Activated naive CD4-positive, alpha-beta T cell treated with anti-CD3 and anti-CD28 coated beads, Interleukin-2, amount 50 U/mL, for 16 hours (primary cell): ENCODE data around the gene PTPRJ.

Source experiments
- DNase-seq: peaks from one replicate; pipeline ENCODE4 v3.0.0-alpha.2; 2020

PTPRJ gene

DNA sequence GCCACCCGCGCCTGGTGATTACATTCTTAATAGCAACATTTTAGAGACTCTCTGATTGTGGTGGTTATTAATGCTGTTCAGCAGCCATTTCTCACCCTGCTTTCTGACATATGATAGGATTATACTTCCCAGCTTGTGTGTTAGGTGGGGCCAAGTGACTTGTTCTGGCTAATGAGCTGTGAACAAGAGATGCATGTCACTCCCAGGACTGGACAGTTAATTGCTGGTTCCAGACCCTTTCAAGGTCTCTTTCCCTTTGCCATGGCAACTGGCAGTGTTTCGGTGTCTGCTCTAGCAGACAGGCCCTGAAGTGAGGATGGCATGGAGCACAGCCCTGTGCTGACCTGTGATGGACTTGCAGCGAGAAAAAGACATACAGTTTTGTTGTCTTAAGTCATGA lies 8.9 kb upstream of the PTPRJ start:
- DNase-seq, result no peak

DNA sequence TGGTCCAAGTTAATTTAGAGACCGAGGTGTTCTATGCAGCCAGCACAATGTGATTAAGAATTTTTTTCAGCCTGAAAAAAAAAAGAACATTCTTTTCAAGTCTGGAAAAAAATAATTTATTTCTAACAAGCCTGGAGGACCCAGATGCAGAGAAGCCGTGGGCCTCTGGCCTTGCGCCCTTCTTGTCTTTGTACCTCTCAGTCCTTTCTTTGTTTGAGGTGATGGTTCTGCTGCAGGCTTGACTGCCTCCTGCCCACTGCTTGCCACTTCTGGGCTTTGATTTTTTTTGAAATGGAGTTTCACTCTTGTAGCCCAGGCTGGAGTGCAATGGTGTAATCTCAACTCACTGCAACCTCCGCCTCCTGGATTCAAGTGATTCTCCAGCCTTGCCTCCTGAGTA lies 7.2 kb upstream of the PTPRJ start:
- DNase-seq, result no peak

DNA sequence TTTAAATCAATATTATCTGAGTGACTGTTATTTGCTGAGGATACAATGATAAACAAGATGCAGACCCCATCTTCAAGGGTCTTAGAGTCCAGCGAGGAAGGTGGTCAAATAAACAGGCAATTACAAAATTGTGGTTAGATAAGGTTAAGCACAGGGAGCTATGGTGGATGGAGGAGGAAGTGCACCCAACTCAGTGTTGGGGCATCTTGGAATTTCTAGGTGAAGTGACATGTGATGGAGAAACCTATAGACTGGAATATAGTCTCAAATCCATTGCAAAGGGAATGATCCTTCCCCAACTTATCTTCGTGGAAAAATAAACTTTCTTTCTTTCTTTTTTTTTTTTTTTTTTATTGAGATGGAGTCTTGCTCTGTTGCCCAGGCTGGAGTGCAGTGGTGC lies 3.4 kb upstream of the PTPRJ start:
- DNase-seq, result no peak

DNA sequence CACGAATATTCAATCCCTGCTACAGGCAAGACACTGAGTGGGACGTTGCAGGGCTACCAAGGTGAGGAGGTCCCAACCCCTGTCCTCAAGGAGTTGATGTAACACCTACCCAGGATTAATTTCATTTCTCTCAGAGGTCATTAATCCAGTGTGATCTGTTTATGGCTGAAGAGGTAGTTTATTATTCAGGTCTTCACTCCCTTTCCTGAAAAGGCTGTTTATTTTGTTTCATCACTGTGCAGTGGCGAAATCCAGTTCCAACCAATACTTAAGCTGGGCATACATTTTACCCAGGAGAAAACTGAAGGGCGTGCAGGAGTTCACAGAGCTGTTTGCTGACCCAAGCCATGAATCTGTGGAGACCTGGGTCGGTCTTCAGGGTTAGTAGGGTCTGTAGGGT lies 2.7 kb upstream of the PTPRJ start:
- DNase-seq, result no peak

DNA sequence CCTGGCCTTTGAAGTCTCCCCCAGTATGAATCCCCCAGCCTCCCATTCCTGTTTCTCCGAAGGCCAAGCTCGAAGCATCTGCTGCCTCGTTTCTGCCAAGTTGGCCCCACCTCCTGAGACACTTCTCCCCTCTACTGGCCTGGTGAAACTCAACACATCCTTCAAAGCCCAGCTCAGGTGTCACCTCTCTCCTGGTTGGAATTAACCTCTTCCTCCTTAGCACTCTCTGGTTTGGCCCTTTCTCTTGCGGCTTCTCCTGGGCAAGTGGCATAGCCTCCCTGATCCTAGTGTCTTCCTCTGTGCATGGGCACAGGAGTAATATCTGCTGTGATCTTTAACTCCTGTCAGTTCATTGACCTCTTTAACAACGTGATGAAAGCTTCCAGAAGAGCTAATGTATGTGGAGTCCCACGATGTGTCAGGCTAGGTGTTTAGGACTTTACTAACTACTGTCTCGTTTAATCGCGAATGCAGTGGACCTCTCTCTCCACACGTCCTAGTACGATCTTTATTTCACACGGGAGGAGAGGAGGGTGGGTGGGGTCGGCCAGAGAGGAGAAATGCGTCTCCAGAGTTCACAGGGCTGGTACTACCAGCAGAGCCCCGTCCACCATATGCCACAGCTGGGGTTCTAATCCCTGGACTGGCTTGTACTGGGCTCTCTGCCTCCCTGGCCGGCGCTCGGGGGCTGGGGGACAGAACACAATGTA lies 826 bp upstream of the PTPRJ start:
- no peak for DNase-seq

DNA sequence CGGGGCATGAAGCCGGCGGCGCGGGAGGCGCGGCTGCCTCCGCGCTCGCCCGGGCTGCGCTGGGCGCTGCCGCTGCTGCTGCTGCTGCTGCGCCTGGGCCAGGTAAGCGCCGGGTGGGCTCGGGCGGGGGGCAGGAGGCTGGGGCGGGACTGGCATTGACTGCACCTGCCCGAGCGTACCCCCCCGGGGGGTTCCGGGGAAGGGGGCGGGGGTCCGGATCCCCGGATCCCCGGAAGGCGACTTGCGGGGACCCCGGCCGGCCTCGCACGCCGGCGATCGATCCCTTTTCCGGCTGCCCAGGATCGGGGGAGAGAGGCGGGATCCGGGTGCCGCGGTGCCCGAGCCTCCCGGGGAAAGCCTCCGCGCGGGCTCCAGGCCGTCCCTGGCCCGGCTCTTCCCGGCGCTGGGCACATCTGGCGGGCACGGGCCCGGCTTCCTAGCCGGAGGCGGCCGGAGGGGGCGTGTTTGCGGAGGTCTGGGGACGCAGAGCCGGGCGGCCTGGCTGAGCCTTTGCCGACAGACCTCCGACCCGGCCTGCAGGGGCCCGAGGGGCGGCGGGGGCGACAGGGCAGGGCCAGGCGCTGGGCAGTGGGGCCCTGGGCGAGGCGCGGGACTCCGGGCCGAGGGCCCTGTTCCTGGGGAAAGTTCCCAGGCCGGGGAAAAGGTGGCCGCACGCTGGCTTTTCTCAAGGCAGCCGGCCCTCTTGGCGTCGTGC lies 705 bp downstream of the PTPRJ start:
- peak; percentile 29 for DNase-seq

DNA sequence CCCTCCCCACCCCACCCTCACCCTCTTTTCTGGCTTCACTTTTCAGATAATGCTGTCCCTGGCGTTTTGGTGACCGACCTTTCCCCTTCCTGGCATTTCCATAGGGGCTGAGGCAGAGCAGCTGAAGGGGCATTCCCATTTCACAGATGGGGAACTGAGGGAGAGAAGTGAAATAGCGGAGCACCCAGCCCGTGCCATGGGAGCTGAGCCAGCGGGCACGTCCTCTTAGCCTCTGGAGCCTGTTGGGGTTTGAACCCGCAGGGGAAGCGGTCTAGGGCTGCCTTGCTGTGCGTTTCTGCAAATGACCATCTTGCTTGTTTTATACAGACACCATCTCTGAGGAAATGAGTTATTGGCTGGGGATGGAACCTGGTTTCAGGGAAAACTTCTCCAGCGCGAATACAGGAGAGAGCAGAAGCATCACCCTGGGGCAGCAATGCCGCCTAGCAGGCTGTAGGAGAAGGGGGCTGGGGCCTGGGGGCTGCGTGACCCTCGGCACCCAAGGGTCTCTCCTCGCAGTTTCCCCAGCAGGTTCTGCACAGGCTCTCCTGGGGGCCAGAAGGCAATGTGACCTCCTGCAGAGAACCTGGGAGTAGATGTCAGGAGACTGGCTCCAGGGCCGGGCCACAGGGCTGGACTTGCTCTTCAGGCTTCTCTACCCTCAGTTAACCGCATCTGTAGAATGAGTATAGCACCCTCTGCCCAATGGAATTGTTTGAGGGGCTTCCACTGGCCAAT lies 1.5 kb downstream of the PTPRJ start:
- no peak for DNase-seq

DNA sequence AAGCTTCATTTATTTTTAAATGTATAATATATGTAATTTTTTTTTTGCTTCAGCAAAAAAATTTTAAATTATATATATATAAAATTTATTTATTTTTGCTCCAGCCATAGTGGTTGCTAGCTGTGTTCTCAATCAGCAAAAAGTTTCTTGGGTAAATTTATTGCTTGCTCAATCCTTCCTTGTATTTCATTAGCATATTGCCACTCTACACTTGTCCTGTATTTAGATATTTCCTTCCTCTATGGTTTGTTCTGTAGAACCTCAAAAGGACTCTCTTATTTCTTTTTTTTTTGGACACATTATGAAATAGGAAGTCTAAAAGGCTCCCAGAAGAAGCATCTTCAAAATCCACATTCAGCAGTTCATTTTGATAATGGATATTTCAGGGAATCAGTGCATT lies 2.3 kb downstream of the PTPRJ start:
- no peak for DNase-seq

DNA sequence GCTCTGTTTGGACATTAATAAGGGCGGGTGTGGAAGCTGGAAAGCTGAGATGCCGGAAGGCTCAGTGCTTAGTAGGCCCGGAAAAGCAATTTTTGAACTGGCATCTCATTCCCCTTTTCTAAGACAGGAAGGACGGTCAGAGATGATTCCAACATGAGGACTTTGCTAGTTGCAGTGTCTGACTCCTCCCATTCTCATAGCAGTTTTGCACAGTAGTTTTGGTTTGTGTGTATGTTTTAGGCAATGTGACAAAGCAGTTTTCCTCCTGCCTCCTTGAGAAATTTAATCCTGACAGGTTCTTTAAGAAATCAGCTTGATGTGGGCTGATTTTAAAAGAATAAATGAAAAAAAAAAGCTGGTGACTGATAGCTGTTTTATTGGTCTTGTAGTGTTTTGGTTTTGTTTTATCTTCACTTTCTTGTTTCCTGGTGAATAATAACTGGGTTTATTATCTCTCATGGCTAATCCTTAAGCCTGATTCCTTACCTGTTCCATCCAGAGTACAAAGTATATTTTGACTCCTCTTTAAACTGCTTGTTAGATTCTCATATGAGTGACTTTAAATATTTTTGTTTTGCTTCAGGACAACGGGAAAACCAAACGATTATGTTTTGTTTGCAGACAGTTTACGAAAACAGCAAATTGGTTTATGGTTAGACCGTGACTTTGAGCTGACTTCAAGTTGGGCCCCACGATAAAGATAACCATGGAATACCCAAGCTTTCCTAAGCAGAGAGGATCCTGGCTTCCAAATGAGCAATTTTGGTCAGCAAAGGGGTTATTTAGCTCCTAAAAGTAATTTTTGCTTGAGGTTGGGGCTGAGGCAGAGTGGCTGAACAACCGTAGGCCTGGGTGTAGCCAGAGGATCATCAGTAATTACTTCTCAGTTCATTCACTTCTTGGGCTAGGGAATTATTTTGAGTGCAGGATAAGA lies 3.4 kb downstream of the PTPRJ start:
- no peak for DNase-seq

DNA sequence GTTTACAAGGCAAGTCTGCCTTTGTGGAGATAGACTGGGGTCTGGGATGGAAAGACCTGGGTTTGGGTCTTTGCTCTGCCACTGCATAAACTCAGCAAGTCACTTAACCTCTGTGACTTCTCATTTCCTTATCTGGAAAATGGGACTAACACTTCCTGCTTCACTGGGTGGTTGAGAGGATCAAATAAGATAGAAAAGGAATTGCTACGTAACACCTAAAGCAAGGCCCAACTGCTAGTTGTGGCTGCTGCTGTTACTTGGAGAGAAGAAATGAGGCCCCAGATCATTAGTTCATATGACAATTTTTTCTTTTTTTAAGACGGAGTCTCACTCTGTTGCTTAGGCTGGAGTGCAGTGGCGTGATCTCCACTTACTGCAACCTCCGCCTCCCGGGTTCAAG lies 5.9 kb downstream of the PTPRJ start:
- no peak for DNase-seq

DNA sequence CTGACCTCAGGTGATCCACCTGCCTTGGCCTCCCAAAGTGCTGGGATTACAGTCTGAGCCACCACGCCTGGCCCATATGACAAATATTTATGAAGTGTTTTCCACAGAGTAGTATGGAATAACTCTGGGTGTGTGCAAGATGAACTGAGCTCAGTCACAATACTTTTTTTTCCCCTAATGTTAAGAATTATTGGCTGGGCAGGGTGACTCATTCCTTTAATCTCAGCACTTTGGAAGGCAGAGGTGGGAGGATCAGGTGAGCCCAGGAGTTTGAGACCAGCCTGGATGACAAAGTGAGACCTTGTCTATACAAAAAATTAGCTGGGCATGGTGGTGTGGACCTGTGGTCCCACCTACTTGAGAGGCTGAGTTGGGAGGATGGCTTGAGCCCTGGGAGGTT lies 6.4 kb downstream of the PTPRJ start:
- no peak for DNase-seq

DNA sequence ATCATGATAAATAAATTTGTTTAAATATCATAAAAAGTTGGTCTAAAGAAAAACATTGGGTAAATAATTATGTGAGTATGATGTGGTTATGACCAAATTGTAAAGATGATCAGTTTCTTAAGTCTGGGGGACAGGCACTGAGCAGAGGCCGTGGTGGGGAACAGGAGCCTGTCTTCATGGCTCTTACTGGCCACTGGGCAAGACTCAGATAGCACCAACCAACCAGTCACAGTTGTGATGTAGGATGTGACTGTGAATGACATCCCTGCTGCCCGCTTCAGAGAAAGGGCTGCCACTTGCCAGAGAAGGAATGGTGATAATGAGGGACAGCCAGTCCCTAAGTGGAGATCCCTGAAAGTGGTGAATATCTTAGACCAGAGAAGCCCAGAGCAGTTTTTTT lies 7.0 kb downstream of the PTPRJ start:
- no peak for DNase-seq

DNA sequence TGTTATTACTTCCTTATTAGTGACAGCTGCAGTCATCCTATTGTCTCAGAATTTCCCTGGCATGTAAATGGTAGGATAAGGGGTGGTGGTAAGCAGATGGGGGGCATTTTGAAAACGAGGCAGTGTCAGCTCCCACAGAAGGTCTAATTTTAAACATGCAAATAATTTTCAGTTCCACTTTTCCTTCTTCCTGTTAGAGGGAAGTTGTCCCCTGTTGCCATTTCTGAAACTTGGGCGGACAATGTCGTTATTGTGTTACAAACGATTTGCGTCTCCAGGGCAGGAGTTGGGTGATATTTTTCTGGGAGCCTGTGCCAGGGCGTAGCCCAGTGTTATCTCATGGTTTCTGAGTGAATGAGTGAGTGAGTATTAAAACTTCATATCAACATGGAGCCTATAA lies 7.4 kb downstream of the PTPRJ start:
- no peak for DNase-seq

DNA sequence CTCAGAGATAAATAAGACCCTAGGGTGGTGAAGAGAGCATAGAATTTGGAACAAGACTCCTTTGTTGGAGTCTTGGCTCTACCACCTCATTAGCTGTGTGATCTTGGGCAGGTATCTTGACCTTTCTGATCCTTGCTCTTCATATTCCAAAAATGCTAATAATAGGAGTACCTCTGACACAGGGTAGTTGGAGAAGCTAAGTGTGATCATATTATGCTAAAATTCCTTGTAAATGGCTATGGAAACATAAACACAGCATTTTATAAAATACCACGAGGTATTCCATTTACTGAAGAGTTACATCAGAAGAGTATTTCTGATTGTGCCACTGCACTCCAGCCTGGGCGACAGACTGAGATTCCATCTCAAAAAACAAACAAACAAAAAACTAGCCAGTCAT lies 9.4 kb downstream of the PTPRJ start:
- no peak for DNase-seq

DNA sequence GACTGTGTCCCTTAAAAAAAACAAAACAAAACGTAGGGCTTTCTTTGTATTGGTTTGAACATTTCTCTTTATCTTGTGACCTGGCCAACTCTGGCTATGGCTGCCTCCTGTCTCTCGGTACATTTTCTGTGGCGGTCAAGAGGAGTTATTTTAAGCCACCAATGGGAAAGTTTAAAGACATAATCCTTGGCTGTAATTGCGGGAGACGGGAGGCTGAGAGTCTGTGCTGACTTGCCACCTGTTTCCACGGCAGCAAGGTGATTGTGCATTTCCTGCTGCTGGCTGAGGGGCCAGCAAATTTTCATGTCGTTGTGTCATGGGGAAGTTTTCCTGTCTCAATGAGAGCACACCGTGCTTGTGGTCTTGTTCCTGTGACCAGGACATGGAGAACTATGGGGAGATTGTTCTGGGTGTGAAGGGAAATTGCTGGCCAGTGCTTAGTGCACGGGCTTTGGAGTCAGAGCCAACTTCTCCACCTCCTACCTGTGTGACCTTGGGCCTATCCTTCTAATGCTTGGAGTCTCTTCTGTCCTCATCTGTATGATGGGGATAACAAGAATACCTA lies 11.0 kb downstream of the PTPRJ start:
- DNase-seq, result no peak

DNA sequence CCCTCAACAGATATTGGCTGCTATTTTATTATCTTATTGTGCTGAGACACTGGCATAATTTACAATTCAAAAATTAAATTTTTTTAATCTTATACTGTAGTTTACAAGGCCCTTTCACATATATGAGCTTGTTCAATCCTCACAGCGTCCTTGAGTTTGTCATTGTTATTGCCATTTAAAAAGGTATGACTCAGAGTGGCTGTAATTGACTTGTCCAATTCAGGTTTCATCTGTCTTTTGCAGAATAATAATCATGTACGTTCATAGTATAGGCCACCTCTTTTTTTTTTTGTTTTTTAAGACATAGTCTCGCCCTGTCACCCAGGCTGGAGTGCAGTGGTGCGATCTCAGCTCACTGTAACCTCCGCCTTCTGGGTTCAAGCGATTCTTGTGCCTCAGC lies 11.5 kb downstream of the PTPRJ start:
- no peak for DNase-seq

DNA sequence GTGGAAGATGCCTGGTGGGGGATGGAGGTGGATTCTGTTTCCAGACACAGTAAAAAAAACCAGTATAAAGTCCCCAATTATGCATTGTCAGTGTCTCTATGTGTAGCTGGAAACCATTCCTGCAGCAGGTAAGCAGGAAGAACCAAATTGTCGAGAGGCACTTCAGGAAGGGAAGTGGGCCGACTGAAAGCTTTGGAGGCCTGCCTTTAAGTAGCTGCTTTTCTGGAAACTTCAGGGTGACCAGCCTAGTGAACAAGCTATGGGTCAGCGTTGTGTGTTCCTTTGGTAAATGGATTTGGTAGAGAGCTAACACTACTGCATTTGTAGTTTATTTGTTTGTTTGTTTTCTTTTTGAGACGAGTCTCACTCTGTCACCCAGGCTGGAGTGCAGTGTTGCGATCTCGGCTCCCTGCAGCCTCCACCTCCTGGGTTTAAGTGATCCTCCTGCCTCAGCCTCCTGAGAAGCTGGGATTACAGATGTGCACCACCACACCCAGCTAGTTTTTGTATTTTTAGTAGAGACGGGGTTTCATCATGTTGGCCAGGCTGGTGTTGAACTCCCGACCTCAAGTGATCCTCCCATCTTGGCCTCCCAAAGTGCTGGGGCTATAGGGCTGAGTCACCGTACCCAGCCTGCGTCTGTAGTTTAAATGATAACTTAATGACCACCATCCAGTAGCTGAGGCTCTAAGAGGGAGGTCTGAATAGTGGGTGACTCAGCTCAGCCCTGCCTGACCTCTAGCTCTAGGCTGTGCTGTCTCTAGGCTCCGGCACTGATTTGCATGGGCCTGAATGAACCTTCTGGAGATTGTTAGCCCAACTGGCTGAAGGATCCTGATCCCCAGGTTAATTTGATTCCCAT lies 12.8 kb downstream of the PTPRJ start:
- no peak for DNase-seq

DNA sequence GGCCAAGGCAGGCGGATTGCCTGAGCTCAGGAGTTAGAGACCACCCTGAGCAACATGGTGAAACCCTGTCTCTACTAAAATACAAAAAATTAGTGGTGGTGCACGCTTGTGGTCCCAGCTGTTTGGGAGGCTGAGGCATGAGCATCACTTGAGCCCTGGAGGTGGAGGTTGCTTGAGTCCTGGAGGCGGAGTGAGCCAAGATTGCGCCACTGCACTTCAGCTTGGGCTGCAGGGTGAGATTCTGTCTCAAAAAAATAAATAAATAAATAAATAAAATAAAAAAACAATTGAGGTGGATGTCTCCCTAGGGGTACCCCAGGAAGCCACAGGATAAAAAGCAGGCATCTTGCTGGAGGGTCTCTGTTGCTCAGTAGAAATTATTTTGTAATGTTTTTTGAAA lies 14.1 kb downstream of the PTPRJ start:
- DNase-seq, result no peak

DNA sequence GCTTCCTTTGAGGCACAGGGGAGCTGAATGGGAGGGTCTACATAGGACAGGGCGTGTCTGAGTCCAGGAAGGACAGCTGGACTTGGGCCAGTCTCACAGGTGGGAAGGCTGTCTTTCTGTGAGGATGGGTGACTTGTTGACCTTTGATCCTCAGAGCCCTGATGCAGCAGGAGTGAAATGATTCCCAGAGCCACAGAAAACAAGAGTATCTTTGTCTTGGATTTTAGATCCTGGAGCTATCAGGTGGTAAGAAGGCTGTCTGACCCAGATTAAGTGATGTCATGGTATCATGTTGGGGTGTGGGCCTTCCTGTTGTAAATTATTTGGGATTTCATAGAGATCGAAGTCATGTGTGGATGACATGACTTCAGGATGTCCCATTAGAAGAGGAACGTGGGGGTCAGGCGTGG lies 15.0 kb downstream of the PTPRJ start:
- no peak for DNase-seq

DNA sequence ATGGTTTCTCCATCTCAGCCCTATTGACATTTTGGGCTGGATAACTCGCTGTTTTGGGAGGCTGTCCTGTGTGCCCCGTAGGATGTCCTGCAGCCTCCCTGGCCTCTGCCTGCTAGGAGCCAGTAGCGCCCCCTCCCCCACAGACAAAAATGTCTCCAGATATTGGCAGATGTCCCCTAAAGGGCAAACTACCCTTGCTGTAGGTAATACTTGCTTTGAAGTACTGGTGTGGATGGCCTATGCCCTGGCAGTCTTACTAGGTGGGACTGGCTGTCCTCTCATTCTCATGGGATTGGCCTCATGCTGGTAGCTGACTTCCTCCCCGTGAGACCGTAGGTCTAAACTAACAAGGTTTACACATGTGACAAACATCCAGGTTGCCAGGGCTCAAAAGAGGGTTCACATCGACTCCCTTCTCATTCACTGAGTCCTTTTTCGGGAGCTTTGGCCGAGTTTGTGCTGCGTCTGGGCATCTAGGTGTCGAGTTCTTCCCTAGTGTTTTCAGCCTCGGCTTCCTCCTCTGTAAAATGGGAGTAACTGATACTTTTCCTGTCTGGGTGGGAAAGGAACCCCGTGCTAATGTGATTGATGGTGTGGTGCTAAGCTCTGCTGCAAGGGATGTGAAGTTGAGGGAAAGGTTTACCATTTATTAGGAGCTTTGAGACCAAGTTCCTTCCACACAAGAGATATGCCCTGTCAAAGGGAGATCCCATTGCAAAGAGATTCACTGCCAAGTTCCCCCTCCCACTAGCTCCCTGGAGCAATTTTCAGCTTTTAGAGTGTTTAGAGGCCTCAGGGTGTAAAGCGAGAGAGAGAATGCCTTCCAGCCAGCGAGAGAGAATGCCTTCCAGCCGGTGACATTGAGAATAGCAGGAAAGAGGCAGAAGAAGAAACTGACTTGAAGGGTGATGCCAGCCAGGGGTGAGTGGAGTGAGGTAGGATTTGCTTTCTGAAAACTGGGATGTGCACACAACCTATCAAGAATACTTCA lies 17.0 kb downstream of the PTPRJ start:
- no peak for DNase-seq
